Pons (tissue), 1 donor: ENCODE results near the gene OR1E2.
"Not testable (repeated sequence)": the region's sequence is repeated elsewhere in the genome, so short reads cannot be mapped to it uniquely, and the experiment has no call there.

Experiments
- DNase-seq: peaks from one replicate; pipeline ENCODE4 v3.0.0-alpha.2; 2016; ENCODE audit warnings: low spot score

OR1E2 gene, protein sequence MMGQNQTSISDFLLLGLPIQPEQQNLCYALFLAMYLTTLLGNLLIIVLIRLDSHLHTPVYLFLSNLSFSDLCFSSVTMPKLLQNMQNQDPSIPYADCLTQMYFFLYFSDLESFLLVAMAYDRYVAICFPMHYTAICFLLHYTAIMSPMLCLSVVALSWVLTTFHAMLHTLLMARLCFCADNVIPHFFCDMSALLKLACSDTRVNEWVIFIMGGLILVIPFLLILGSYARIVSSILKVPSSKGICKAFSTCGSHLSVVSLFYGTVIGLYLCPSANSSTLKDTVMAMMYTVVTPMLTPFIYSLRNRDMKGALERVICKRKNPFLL

GRCh38 chr17:3433741-3434140 lies at the start of gene OR1E2:
OR1E2 (minus strand) TSS chr17:3433841; CDS start chr17:3433841, 0 bp downstream.
- no peak for DNase-seq

GRCh38 chr17:3482852-3483251 lies 49.2 kb upstream of the OR1E2 start:
- DNase-seq = no peak

DNA sequence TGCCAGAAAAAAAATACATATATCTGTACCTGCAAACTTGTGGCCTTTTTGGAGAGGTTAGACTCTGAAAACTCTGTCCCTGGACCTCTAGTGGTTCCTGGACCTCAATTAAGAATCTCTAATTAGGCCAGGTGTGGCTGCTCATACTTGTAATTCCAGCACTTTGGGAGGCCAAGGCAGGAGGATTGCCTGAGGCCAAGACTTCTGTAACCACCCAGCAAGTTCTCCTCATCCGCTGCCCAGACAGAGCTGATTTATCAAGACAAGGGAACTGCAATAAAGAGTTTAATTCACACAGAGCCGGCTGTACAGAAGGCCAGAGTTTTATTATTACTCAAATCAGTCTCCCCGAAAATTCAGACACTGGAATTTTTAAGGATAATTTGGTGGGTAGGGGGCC lies 46.3 kb upstream of the OR1E2 start:
- no peak for DNase-seq

DNA sequence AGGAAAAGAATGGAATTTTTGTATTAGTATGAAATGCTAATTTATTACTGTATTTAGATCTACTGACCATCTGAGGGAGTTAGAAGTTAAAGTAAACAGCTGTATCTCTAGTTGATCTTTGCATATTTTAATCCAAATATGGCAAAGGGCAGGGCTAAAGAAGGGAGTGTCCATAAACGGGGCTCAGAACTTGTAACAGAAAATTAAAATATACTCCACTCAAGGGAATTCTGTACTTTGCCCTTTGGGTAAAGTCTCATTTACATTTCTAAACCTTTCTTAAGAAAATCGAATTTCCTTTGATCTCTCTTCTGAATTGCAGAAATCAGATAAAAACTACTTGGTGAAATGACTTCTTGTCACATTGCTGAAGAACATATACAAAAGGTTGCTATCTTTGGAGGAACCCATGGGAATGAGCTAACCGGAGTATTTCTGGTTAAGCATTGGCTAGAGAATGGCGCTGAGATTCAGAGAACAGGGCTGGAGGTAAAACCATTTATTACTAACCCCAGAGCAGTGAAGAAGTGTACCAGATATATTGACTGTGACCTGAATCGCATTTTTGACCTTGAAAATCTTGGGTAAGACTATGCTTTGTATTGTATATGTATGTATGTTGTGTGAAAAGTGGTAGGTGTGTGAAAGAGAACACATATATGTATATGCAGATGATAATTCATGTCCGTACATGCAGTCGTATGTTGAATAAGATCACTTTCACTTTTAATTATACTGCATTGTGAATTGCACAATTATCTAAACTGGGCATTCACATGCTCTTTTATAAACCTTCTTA lies 42.4 kb upstream of the OR1E2 start, which contains the start of gene ASPA:
Gene ASPA (plus strand): TSS at position 186 of the 799 bp plus-strand sequence. CDS start 163 bp downstream, at position 349.
- peak; percentile 85 for DNase-seq

DNA sequence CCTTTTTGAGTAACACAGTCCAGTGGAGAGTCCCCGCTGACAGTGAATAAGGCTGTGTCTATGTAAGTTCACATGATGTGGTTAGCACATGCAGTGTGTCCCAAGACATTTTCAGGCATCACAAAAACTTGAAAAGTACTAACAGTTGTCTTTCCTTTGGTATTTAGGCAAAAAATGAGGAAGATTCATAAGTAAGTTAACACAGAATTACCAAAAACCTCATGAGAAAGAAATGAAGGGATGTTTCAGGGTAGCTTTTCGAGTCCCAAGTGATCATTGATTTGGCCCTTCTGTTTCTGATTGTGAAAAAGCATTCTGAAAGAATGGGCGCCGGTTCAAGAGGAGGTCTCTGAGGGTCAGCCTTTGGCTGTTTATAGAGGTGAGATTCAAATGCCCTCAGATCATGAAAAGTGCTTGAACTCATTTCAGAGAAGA lies 41.6 kb upstream of the OR1E2 start:
- peak; percentile 70 for DNase-seq

- DNase-seq = peak; percentile 42
Observed at GRCh38 chr17:3474212-3474611, 40.6 kb upstream of the OR1E2 start.

DNA sequence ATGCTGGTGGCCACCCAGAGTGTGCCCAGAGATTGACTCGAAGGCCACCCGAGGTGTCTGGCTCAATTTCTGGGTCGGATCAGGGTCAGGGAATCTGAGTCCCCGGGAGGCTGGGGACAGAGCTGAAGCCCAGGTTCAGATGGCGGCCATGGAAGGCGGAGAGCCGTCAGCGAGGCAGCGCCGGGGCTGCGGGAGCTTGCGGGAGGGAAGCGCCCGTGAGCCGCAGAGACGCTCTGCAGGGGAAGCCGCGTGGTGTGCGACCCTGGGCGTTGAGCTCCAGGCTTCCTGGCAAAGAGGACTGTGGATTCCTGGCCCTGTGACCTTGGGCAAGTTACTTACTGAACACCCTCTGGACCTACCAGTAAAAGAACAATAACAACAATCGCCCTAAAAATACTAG lies 38.5 kb upstream of the OR1E2 start:
- DNase-seq = no peak

- DNase-seq = no peak
Observed at GRCh38 chr17:3471599-3471998, 38.0 kb upstream of the OR1E2 start, which contains the start of gene SPATA22. SPATA22 (minus strand) TSS chr17:3471819; CDS start chr17:3469325, 2,494 bp downstream.

DNA sequence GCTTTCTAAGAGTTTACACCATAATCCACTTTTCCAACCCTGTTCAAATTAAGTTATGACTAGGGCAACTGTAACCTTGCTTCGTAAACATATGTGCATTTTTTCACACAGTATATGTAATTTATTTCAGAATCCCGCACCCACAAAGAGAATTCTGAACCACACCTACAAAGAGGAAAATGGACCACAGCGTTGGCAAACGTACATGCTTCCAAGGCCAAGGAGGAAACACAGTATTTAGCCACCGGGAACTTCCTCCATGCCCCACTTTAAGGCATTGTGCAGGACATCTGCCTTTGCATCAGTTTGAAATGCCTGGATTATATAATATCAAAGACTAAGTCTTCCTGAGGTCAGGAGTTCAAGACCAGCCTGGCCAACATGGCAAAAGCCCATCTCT lies 35.9 kb upstream of the OR1E2 start:
- no peak for DNase-seq

GRCh38 chr17:3466355-3466754 lies 32.7 kb upstream of the OR1E2 start:
- DNase-seq = not testable (repeated sequence)

DNA sequence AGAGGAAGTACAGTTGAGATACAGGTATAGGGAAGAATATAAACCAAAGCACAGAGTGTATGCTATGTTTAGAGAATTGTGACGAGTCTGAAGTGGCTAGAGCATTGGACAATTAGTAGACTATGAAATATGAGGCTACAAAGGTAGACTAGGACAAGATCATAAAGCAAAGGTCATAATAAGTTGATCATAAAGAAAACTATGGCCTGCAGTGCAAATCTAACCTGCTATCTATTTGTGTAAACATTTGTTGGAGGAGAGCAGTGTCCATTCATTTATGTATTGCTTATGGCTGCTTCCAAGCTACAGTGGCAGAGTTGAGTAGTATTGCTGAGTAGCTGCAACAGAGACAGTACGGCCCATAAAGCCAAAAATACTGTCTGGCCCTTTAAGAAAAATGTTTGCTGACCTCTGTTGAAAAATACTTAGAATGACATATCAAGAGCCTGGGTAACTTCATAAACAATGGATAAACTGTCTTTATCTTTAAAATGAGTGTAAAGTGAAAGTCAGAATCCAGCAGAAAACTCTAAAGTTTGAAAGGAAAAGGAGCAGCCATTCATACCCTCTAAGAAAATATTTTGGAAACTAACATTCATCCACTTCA lies 14.5 kb upstream of the OR1E2 start:
- no peak for DNase-seq

DNA sequence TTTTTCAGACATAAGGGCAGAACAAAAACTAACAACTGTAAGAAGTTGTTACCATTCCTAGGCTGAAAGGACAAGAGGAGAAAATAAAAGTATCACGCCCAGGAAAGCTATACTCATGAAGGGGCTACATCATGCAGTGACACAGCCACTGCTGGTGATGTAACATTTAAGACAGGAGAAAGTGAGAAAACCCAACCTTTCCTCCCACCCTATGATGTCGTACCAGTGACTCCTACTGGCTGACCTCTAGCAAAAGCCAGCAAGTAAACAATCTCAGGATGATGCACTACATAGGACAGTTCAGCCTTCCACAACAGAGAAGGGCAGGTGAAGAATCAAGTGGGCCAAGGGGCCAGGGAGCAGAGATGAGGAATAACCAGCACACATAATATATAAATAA lies 14.0 kb upstream of the OR1E2 start:
- peak; percentile 32 for DNase-seq

DNA sequence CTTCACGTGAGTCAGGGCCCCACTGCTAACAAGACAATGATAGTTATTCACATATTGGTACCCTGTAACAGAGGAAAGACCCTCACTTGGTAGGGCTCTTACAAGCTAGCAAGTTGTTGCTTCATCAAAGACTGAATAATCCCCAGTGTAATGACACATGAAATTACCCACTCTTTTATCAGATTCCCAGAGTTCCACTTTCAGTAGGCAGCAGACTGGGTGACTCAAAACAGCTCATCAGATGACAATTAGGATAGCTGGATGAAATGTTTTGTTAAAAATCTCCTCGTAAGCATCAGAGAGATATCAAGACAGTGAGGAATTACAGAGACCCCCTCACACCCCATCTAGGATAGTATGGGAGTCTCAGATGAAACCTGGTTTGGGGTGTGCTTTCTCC lies 6.8 kb upstream of the OR1E2 start:
- DNase-seq = no peak

GRCh38 chr17:3438368-3438767 lies 4.7 kb upstream of the OR1E2 start:
- no peak for DNase-seq

- DNase-seq = peak; percentile 34
Observed at GRCh38 chr17:3433215-3433614, 426 bp downstream of the OR1E2 start.

DNA sequence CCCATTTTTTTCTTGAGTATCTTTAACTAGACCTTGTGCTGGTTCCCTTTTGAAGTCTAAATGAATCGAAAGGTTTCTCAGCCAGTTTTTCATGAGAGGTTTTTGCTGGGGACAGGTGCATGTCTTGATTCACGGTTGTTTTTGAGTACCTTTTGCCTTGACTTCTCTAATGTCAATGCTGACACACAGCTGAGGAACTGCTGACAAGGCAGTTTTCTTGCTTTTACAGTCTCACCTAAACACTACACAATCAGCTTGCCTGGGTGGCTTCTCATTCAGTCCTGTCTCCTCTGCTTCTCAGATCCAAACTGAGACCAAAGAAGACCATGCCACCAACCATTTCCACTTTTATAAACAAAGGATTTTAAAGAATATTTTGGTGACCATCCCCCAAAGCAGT lies 15.4 kb downstream of the OR1E2 start:
- DNase-seq = no peak

- DNase-seq = no peak
Observed at GRCh38 chr17:3415610-3416009, 18.0 kb downstream of the OR1E2 start.

DNA sequence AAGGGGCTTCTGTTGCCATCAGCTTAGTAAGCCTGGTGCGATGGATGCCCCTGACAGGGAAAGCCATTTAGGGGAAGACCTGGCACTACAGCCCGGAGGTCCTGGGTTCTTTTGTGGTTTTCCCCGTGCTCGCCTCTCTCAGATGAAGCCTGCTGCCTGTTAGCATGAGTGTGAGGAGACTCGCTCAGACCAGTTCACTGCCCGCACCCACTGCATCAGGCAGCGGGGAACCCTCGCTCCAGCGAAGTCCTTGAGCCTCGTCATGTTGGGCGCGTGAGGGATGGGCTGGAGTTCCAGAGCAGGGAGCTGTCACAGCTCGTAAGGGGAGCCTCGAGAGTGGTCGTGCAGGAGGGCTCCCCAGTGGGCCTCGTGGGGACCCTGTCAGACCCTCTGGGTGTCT lies 21.4 kb downstream of the OR1E2 start:
- not testable (repeated sequence) for DNase-seq

DNA sequence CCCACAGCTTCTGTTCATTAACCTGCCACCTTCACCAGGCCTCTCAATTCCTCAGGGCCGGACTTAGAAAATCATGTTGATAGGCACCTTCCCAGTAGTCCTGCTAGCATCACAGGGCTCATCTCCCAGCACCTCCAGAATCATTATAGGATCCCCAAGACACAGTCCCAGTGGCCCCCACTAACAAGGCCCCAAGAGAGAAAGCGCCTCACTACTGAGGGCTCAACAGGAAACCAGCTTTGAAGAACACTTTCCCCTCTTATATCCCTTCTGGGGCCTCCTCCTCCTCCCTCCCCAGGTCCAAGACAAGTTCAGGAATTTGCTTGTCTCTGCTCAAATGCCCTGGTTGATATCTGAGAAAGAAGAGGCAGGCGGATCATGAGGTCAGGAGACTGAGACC lies 22.6 kb downstream of the OR1E2 start, which contains the start of gene OR3A3:
Gene OR3A3 (plus strand): TSS at position 301 of the 400 bp plus-strand sequence.
- DNase-seq = no peak

GRCh38 chr17:3403856-3404255 lies 29.8 kb downstream of the OR1E2 start:
- not testable (repeated sequence) for DNase-seq

GRCh38 chr17:3401786-3402185 lies 31.9 kb downstream of the OR1E2 start:
- no peak for DNase-seq

DNA sequence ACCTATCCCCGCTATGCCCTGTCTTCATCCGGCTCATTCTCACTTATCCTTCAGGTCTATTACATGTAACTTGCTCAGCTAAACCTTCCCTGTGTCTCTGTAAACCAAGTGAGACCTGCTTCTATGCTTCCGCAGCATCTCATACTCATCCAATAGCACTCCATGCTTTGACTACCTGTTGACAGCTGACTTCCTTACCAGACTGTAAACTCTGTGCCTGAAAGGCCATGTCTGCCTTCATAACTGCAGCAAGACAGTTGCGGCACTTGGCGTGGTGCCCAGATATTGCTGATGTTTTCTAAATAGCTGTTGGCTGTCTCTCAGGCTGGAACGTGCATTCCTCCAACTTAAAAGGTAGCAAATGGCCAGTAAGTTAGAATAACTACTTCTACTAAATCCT lies 33.6 kb downstream of the OR1E2 start:
- no peak for DNase-seq

- no peak for DNase-seq
Observed at GRCh38 chr17:3398310-3398709, 35.3 kb downstream of the OR1E2 start, which contains the start of gene OR1E1. OR1E1 (minus strand) TSS chr17:3398410; CDS start chr17:3398410, 0 bp downstream.
